Parathyroid adenoma (tissue), 2 donors: ENCODE results near the gene HMG20B.

ENCODE experiments used
- H2AFZ ChIP-seq: fragments of 300-600 bp; sonication (generic); one replicate; pipeline ENCODE4 v1.7.0; 2017; ENCODE audit warnings: antibody characterized with exemption, mild to moderate bottlenecking
- H3K27ac ChIP-seq: fragments of 300-600 bp; sonication (generic); one replicate; pipeline ENCODE4 v1.7.0; 2017
- H3K27me3 ChIP-seq: fragments of 300-600 bp; sonication (generic); one replicate; pipeline ENCODE4 v1.7.0; 2017; ENCODE audit warnings: low read length; ENCODE audit not compliant: control insufficient read depth, insufficient read depth
- H3K36me3 ChIP-seq: fragments of 300-600 bp; sonication (generic); one replicate; pipeline ENCODE4 v1.7.0; 2017; ENCODE audit warnings: low read length; ENCODE audit not compliant: control insufficient read depth, insufficient read depth
- H3K4me1 ChIP-seq: fragments of 300-600 bp; sonication (generic); one replicate; pipeline ENCODE4 v1.7.0; 2017; ENCODE audit warnings: control low read depth
- H3K4me2 ChIP-seq: fragments of 300-600 bp; sonication (generic); one replicate; pipeline ENCODE4 v1.7.0; 2017; ENCODE audit warnings: low read length
- H3K4me3 ChIP-seq: fragments of 300-600 bp; sonication (generic); one replicate; pipeline ENCODE4 v1.7.0; 2017; ENCODE audit warnings: low read depth, low read length
- H3K79me2 ChIP-seq: fragments of 300-600 bp; sonication (generic); one replicate; pipeline ENCODE4 v1.7.0; 2017; ENCODE audit warnings: control low read depth
- H3K9ac ChIP-seq: fragments of 300-600 bp; sonication (generic); one replicate; pipeline ENCODE4 v1.7.0; 2017; ENCODE audit warnings: mild to moderate bottlenecking
- H3K9me3 ChIP-seq: fragments of 300-600 bp; sonication (generic); one replicate; pipeline ENCODE4 v1.7.0; 2017; ENCODE audit warnings: low read length; ENCODE audit not compliant: control insufficient read depth
- TF ChIP-seq, protein P1 (sequence below): fragments of 300-600 bp; sonication (generic); IDR thresholded peaks from one replicate; pipeline ENCODE4 v1.7.0; 2017; ENCODE audit warnings: antibody characterized with exemption, mild to moderate bottlenecking
- donor health status: primary hyperparathyroidism.

The HMG20B gene

DNA sequence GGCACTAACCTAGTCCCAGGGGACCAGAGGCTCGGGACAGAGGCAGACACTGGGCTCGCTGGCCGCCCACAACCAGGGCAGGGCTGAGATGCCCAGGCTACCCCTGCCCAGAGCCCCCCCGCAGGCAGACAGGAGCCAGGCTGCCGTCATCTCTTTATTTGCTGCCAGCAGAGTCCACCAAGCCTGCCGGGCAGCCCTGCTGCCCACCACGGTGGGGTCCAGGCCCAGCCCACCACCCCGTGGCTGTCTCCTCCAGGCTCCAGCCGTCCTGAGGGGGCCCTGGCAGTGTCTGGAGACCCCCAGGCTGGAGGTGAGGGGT is 28.7 kb upstream of the HMG20B start:
- H3K27me3 ChIP-seq = no peaks in the 10 kb centered on the region
- H3K79me2 ChIP-seq = no peaks in the 10 kb centered on the region
- no peak overlapping the region for H3K4me3 ChIP-seq
- H3K9me3 ChIP-seq = no peaks in the 10 kb centered on the region
- H2AFZ ChIP-seq = no peak overlapping the region
- H3K4me2 ChIP-seq = no peak overlapping the region
- H3K9ac ChIP-seq = no peak overlapping the region
- H3K4me1 ChIP-seq = no peaks in the 10 kb centered on the region
- TF ChIP-seq, protein P1, sequence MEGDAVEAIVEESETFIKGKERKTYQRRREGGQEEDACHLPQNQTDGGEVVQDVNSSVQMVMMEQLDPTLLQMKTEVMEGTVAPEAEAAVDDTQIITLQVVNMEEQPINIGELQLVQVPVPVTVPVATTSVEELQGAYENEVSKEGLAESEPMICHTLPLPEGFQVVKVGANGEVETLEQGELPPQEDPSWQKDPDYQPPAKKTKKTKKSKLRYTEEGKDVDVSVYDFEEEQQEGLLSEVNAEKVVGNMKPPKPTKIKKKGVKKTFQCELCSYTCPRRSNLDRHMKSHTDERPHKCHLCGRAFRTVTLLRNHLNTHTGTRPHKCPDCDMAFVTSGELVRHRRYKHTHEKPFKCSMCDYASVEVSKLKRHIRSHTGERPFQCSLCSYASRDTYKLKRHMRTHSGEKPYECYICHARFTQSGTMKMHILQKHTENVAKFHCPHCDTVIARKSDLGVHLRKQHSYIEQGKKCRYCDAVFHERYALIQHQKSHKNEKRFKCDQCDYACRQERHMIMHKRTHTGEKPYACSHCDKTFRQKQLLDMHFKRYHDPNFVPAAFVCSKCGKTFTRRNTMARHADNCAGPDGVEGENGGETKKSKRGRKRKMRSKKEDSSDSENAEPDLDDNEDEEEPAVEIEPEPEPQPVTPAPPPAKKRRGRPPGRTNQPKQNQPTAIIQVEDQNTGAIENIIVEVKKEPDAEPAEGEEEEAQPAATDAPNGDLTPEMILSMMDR = no peak
- H3K36me3 ChIP-seq = no peaks in the 10 kb centered on the region
- H3K27ac ChIP-seq = no peak overlapping the region

DNA sequence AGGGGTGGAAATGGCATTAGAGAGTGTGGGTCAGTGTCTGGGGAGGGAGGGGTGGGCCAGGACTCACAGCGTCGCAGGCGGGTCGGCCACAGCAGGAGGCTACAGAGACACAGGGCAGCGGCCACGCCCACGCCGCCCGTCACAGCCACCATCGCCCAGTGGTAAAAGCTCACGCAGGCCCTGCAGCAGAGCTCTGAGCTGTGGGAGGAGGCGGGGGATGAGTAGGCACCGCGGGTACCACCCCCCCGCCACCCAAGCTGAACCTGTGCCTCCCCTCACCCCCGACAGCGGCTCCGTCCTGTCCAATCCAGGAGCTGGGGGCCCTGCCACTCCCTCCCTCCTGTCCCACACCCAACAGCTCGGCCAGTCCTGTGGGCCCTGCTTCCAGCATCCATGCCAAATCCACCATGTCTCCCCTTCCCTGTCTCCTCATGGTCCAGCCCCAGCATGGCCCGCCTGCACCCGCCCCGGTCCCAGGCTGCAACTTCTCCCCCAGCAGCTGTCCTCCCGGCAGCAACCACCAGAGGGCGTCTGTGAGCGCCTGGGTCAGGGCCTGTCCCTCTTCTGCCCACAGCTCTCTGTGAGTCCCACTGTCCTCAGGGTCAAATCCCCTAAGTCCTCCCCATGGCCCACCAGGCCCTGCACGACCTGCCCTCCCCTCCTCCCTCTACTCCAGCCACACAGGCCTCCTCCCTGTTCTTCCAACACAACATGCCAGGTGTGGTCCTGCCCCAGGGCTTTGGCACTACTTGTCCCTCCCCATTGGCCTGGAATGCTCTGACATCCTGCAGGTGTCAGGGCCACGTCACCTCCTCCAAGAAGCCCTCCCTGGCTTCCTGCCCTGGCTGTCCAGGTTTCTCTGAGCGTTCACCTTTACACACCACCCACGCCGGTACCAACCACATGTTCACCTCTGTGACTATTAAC is 27.7 kb upstream of the HMG20B start:
- H3K36me3 ChIP-seq = no peaks in the 10 kb centered on the region
- no peak overlapping the region for H3K4me3 ChIP-seq
- no peaks in the 10 kb centered on the region for H3K27me3 ChIP-seq
- no peak overlapping the region for H2AFZ ChIP-seq
- no peak overlapping the region for H3K27ac ChIP-seq
- H3K9me3 ChIP-seq = no peaks in the 10 kb centered on the region
- TF ChIP-seq, protein P1 = peak; percentile 88
- no peaks in the 10 kb centered on the region for H3K79me2 ChIP-seq
- H3K4me1 ChIP-seq = no peaks in the 10 kb centered on the region
- no peak overlapping the region for H3K4me2 ChIP-seq
- no peak overlapping the region for H3K9ac ChIP-seq

DNA sequence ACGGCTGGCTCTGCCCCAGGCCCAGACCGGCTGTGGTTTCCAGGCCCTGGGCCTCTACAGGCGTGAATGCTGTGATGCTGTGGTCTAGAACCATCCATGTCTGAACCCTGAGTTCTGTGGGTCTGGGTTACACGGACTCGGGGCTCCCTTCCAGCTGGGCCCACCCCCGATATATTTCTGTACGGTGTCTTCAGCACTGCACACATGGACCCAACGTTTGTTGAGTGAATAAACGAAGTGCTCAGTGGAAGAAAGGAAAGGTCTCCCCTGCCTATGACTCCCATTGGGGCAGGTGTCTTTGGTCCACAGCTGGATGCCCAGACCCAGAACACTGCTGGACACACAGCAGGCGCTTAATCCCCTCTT is 27.1 kb upstream of the HMG20B start:
- H3K4me1 ChIP-seq = no peaks in the 10 kb centered on the region
- H3K79me2 ChIP-seq = no peaks in the 10 kb centered on the region

DNA sequence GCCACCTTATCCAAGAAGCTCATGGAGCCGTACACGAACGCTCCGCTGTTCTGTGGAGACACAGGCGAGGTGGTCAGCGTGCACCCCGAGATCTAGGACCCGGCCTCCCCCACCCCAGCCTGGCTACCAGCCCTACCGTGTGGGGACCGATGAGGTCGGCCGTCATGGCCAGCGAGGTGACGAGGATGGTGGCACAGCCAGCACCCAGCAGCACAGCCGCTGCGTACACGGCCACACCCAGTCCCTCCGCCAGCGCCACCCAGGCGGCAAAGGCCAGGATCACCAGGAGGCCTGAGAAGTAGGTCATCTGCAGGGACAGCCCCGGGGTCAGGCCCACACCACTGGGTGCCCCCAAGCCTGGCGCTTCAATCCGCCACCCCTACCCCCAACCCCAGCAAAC is 26.6 kb upstream of the HMG20B start:
- Histone ChIP-seq H2AFZ (no peak overlapping the region), H3K4me1 (no peaks in the 10 kb centered on the region), H3K27ac (no peak overlapping the region), H3K4me3 (no peak overlapping the region), H3K36me3 (no peaks in the 10 kb centered on the region), H3K9me3 (no peaks in the 10 kb centered on the region), H3K9ac (no peak overlapping the region), H3K4me2 (no peak overlapping the region), H3K27me3 (no peaks in the 10 kb centered on the region), H3K79me2 (no peaks in the 10 kb centered on the region)
- TF ChIP-seq, protein P1 = no peak

More for the DNA sequence above, 27.1 kb upstream of the HMG20B start:
- TF ChIP-seq, protein P1 = no peak
- Histone ChIP-seq H3K4me3 (no peak overlapping the region), H3K27ac (no peak overlapping the region), H3K9me3 (no peaks in the 10 kb centered on the region), H3K36me3 (no peaks in the 10 kb centered on the region), H3K4me2 (no peak overlapping the region), H3K27me3 (no peaks in the 10 kb centered on the region), H3K9ac (no peak overlapping the region), H2AFZ (no peak overlapping the region)

DNA sequence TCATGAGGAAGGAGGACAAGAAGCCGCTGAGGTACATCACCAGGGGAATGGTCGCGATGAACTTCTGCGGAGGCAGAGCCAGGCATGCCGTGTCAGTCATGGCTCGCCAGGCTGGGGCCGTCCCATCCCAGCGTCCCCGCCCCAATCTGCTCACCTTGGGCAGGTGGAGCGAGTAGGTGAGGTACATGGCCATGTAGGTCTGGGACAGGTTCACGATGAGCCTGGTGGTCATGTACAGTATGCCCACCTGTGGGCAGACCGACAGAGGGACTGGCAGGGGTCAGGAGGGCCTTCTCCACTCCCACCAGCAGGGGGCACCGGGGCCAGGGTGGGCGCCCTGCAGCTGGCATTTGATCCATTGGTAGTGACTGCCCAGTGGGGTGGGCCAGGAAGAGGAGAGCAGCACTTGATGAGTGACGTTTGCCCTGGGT is 25.4 kb upstream of the HMG20B start:
- Histone ChIP-seq H3K27me3 (no peaks in the 10 kb centered on the region), H3K4me1 (no peaks in the 10 kb centered on the region), H3K4me2 (no peak overlapping the region), H3K9ac (no peak overlapping the region), H3K79me2 (no peaks in the 10 kb centered on the region), H3K9me3 (no peaks in the 10 kb centered on the region), H3K27ac (no peak overlapping the region), H2AFZ (no peak overlapping the region), H3K36me3 (no peaks in the 10 kb centered on the region), H3K4me3 (no peak overlapping the region)
- TF ChIP-seq, protein P1 = peak; percentile 25
